Gastroesophageal sphincter (tissue), 3 donors: ENCODE results near the gene PAX5.

Source experiments
- POLR2A ChIP-seq, 2 donors: fragments of 450-650 bp; IDR thresholded peaks; one replicate each; pipeline ENCODE4 v1.6.1; 2017; ENCODE audit warnings: antibody characterized with exemption in 2 of 2, mild to moderate bottlenecking in 2 of 2, moderate library complexity in 1 of 2
- POLR2AphosphoS5 ChIP-seq: sonication (generic); formaldehyde crosslinking; IDR thresholded peaks from one replicate; pipeline ENCODE4 v1.6.1; 2017; ENCODE audit warnings: antibody characterized with exemption
- TF ChIP-seq, protein P1 (sequence below), 4 experiments: fragments of 200-600 bp in 2 of 4; fragments of 450-650 bp in 2 of 4; sonication (generic) in 1 of 4; IDR thresholded peaks; one replicate each; pipeline ENCODE4 v1.5.1; 2017 to 2019; ENCODE audit warnings: antibody characterized with exemption in 4 of 4, mild to moderate bottlenecking in 2 of 4, moderate library complexity in 2 of 4

DNA sequence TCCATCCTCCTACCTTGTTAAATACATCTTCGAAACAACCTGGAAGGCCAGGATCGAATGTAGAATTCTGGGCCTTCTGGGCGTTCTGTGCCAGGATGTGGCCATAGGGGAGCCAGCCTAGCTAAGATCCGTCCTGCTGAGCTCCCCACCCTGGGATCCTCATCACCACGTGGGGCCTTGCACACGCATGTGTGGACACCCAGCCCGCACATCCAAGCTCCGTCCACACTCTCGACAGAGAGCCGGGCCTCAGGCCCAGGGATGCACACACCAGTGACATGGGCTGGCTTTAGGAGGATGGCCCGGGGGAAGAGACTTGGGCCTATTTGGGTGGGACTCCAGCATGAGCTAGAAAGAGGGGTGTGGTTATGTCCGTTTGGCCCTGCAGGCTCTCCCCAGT, 154.0 kb downstream of the PAX5 start:
- TF ChIP-seq POLR2A (IDR thresholded peaks at IDR 0.05) = no peak
- TF ChIP-seq POLR2AphosphoS5 = no peak
- TF ChIP-seq, protein P1, sequence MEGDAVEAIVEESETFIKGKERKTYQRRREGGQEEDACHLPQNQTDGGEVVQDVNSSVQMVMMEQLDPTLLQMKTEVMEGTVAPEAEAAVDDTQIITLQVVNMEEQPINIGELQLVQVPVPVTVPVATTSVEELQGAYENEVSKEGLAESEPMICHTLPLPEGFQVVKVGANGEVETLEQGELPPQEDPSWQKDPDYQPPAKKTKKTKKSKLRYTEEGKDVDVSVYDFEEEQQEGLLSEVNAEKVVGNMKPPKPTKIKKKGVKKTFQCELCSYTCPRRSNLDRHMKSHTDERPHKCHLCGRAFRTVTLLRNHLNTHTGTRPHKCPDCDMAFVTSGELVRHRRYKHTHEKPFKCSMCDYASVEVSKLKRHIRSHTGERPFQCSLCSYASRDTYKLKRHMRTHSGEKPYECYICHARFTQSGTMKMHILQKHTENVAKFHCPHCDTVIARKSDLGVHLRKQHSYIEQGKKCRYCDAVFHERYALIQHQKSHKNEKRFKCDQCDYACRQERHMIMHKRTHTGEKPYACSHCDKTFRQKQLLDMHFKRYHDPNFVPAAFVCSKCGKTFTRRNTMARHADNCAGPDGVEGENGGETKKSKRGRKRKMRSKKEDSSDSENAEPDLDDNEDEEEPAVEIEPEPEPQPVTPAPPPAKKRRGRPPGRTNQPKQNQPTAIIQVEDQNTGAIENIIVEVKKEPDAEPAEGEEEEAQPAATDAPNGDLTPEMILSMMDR (IDR thresholded peaks at IDR 0.05) = no peak
